BJ (cell line): ENCODE measurements around the gene COPB1. TPM values are rescaled to one million over a fixed set of nuclear protein-coding genes. Genes with fewer than 3 reads are reported as not detected.

Experiments used
- CTCF ChIA-PET: fragments of 350-600 bp; formaldehyde crosslinking; extraction: SDS; loops from one replicate; lab custom pipeline; 2021; ENCODE audit warnings: antibody characterized with exemption, inconsistent platforms; lab: Yijun Ruan, JAX
- POLR2A ChIA-PET: fragments of 300-600 bp; sonication (Branson Sonifier 250); formaldehyde crosslinking; extraction: SDS; loops from one replicate; lab custom pipeline; 2021; ENCODE audit warnings: antibody characterized with exemption; lab: Charles Lee
- DNase-seq: peaks from one replicate; pipeline ENCODE4 v3.0.0-alpha.2; 2011; ENCODE audit warnings: low read depth
- H3K27me3 ChIP-seq: 2 replicates; pipeline ENCODE4 v1.6.0; 2011; ENCODE audit warnings: low read length; ENCODE audit not compliant: control insufficient read depth, insufficient read depth
- H3K36me3 ChIP-seq: 2 replicates; pipeline ENCODE4 v1.5.1; 2011; ENCODE audit warnings: low read length; ENCODE audit not compliant: control insufficient read depth, insufficient read depth
- H3K4me3 ChIP-seq: 2 replicates; pipeline ENCODE4 v1.5.1; 2011; ENCODE audit warnings: low read depth, mild to moderate bottlenecking, control low read depth, low read length
- polyA minus RNA-seq: library from RNA; depleted of rRNA, polyadenylated mRNA; stranded (reverse); fragments of >200 nt; gene quantifications from 2 replicates; pipeline ENCODE4 v1.2.3, GENCODE V29; 2011; rRNA and poly(A)+ RNA removed
- polyA plus RNA-seq: library from polyadenylated mRNA; depleted of rRNA; stranded (reverse); fragments of >200 nt; gene quantifications from 2 replicates; pipeline ENCODE4 v1.2.3, GENCODE V29; 2011; rRNA removed
- TF ChIP-seq, protein P1 (sequence below): IDR thresholded peaks from 2 replicates; pipeline ENCODE4 v1.5.1; 2011; ENCODE audit warnings: low read depth, mild to moderate bottlenecking, control low read depth, inconsistent platforms, low read length, moderate library complexity; ENCODE audit not compliant: insufficient read depth

COPB1 gene, protein sequence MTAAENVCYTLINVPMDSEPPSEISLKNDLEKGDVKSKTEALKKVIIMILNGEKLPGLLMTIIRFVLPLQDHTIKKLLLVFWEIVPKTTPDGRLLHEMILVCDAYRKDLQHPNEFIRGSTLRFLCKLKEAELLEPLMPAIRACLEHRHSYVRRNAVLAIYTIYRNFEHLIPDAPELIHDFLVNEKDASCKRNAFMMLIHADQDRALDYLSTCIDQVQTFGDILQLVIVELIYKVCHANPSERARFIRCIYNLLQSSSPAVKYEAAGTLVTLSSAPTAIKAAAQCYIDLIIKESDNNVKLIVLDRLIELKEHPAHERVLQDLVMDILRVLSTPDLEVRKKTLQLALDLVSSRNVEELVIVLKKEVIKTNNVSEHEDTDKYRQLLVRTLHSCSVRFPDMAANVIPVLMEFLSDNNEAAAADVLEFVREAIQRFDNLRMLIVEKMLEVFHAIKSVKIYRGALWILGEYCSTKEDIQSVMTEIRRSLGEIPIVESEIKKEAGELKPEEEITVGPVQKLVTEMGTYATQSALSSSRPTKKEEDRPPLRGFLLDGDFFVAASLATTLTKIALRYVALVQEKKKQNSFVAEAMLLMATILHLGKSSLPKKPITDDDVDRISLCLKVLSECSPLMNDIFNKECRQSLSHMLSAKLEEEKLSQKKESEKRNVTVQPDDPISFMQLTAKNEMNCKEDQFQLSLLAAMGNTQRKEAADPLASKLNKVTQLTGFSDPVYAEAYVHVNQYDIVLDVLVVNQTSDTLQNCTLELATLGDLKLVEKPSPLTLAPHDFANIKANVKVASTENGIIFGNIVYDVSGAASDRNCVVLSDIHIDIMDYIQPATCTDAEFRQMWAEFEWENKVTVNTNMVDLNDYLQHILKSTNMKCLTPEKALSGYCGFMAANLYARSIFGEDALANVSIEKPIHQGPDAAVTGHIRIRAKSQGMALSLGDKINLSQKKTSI
- polyA plus RNA-seq (120 and 179 TPM in 2 replicates), polyA minus RNA-seq (100 and 104 TPM in 2 replicates)

DNA sequence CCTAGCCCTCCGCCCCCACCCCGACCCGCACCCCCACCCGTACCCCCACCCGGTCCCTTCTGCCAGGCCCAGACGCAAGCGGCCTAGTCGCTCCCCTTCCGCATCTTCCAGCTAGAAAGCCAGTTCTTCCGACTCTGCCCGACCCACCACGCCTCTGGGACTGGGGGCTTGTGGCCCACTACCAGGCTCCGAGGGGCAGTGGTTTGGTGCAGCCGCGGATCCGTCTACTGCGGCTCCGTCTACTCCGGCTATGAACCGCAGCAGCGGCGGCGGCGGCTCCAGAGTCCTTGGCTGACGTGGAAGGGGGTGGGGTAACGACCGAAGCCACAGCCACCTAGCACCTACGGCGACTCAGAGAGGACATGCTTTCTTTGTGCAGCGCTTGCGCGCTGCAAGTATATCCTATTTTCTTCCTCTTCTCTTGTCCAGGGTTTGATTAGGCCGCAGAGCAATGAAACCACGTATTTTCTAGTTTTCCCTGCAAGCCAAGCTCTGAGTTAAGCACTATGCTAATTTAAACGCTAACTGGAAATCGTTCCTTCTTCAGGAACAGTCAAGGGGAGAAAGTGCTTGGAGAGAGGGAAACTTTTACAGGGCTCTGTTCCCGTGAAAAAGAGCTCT lies at the start of gene COPB1:
Gene COPB1 (minus strand): TSS at position 252 of the 621 bp plus-strand sequence. CDS start 883 bp downstream, outside the sequence.
- POLR2A ChIA-PET: interaction anchor here (1.1 kb wide), 1 partner anchor 392 kb away, joined by 3 read pairs; the partner anchor contains the start of gene CYP2R1
- H3K36me3 ChIP-seq: peaks cover 1% of the 10 kb centered on the region; the same call in 1 of the 2 replicates

DNA sequence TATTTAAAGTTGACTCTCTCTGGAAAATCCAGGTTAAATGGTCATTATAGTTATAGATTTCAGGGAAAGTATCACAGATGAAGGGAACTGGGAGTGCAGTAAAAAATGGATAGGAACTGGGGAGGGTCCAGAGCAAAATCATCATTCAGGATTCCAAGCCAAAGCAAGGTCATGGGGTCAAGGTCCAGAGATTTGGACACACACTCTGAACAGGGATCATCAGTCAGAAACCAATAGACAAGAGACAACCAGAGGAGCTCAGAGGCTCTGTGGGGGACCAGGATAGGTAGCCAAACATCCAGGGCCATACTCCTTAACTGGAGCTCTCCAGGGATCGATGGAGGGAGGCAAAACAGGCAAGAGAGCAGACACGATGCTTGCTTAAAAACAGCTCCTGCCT lies 47.8 kb upstream of the COPB1 start:
- no peak overlapping the region for H3K4me3 ChIP-seq
- ChIA-PET CTCF (interaction anchor here (0.7 to 1.4 kb wide), 3 partner anchors 9 to 14 kb away, joined by 3 read pairs; no protein-coding TSS in a partner anchor), POLR2A (no interaction called here)
- TF ChIP-seq, protein P1, sequence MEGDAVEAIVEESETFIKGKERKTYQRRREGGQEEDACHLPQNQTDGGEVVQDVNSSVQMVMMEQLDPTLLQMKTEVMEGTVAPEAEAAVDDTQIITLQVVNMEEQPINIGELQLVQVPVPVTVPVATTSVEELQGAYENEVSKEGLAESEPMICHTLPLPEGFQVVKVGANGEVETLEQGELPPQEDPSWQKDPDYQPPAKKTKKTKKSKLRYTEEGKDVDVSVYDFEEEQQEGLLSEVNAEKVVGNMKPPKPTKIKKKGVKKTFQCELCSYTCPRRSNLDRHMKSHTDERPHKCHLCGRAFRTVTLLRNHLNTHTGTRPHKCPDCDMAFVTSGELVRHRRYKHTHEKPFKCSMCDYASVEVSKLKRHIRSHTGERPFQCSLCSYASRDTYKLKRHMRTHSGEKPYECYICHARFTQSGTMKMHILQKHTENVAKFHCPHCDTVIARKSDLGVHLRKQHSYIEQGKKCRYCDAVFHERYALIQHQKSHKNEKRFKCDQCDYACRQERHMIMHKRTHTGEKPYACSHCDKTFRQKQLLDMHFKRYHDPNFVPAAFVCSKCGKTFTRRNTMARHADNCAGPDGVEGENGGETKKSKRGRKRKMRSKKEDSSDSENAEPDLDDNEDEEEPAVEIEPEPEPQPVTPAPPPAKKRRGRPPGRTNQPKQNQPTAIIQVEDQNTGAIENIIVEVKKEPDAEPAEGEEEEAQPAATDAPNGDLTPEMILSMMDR: no peak
- no peaks in the 10 kb centered on the region for H3K36me3 ChIP-seq
- H3K27me3 ChIP-seq: no peaks in the 10 kb centered on the region
- DNase-seq: no peak

More for the DNA sequence above, at the start of gene COPB1:
- Histone ChIP-seq H3K4me3 (peak within 1 kb of the TSS; percentile 65), H3K27me3 (no peaks in the 10 kb centered on the region)
- CTCF ChIA-PET: interaction anchor here (0.5 to 1.0 kb wide), 5 partner anchors 11 to 144 kb away, joined by 3 read pairs; no protein-coding TSS in a partner anchor
- peak; percentile 74 for DNase-seq
- TF ChIP-seq, protein P1: no peak

DNA sequence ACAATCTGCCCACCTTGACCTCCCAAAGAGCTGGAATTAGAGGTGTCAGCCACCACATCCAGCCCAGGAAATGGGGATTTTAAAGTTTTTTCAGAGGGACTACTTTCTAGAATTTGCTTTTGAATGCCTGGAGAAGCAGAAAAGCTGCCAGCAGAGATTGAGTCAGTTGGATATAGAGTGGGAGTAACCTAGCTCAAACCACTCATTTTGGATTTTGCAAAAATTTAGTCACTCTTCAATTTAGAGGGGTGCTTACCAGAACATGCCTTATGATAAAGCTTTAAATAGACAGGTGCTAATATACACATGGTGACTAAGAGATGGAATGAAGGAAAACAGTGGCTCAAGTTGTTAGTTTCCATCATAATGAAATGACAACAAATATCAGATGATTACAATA lies 47.1 kb upstream of the COPB1 start:
- TF ChIP-seq, protein P1: no peak
- Histone ChIP-seq H3K4me3 (no peak overlapping the region), H3K27me3 (no peaks in the 10 kb centered on the region), H3K36me3 (no peaks in the 10 kb centered on the region)
- DNase-seq: no peak
- ChIA-PET CTCF (interaction anchor here (1.3 kb wide), 1 partner anchor 362 kb away, joined by 3 read pairs; no protein-coding TSS in a partner anchor), POLR2A (no interaction called here)

DNA sequence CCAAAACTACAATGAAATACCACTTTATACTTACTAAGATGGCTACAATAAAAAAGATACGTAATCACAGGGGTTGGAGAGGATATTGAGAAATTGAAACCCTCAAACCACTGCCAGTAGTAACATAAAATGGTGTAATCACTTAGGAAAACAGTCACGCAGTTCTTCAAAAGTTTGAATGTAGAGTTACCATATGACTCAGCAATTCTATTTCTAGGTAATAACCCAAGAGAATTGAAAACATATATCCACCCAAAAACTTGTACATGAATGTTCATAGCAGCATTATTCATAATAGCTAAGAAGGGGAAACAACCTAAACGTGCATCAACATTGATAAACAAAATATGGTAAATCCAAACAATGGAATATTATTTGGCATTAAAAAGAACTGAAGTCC lies 45.0 kb upstream of the COPB1 start:
- ChIA-PET POLR2A (no interaction called here), CTCF (interaction anchor here (1.1 to 1.2 kb wide), 2 partner anchors 13 to 364 kb away, joined by 3 to 4 read pairs; no protein-coding TSS in a partner anchor)
- peaks cover 2% of the 10 kb centered on the region; the same call in 1 of the 2 replicates for H3K27me3 ChIP-seq
- H3K4me3 ChIP-seq: no peak overlapping the region
- DNase-seq: peak; percentile 15
- no peaks in the 10 kb centered on the region for H3K36me3 ChIP-seq
- TF ChIP-seq, protein P1: no peak
